H1 (cell line): ENCODE measurements around the gene LDLRAD4. TPM values are rescaled to one million over a fixed set of nuclear protein-coding genes. Genes with fewer than 3 reads are reported as not detected.

Experiments used
- CHD7 ChIP-seq: fragments of 300-600 bp; sonication (generic); IDR thresholded peaks from 2 replicates; pipeline ENCODE4 v1.7.1; 2012; ENCODE audit warnings: low read length, moderate library complexity, mild to moderate bottlenecking, inconsistent platforms; ENCODE audit not compliant: insufficient replicate concordance
- polyA plus RNA-seq, 7 experiments: library from polyadenylated mRNA; depleted of rRNA in 3 of 7; stranded (reverse) in 5 of 7; unstranded in 2 of 7; fragments of >200 nt in 5 of 7; fragments of 200-250 nt in 2 of 7; gene quantifications; 1 replicate in 5 of 7; 2 replicates in 1 of 7; 4 replicates in 1 of 7; pipeline versions ENCODE4 v1.2.1 to v1.2.3, GENCODE V29; 2011 to 2013; ENCODE audit warnings: missing spikeins in 2 of 7, mixed read lengths in 2 of 7
- total RNA-seq: library from RNA; stranded (reverse); fragmentation: NEBNext Ultra II Directional; extraction: Animal tissue kit (Norgen Biotek cat#: 25700); gene quantifications from 2 replicates; pipeline ENCODE4 v1.2.1, GENCODE V29; 2021

LDLRAD4 gene
- total and polyA plus RNA-seq, 2 of the 8 experiments (the other 6 are each of a cell fraction or from before 2014, with no cell fraction given): 0.77 to 1.4 TPM

GRCh38 chr18:13616041-13616440, 397.5 kb downstream of the LDLRAD4 start (continued):
- no peak for TF ChIP-seq CHD7
